Measurements from ENCODE around the gene LRRC10.

LRRC10 gene, protein sequence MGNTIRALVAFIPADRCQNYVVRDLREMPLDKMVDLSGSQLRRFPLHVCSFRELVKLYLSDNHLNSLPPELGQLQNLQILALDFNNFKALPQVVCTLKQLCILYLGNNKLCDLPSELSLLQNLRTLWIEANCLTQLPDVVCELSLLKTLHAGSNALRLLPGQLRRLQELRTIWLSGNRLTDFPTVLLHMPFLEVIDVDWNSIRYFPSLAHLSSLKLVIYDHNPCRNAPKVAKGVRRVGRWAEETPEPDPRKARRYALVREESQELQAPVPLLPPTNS

DNA sequence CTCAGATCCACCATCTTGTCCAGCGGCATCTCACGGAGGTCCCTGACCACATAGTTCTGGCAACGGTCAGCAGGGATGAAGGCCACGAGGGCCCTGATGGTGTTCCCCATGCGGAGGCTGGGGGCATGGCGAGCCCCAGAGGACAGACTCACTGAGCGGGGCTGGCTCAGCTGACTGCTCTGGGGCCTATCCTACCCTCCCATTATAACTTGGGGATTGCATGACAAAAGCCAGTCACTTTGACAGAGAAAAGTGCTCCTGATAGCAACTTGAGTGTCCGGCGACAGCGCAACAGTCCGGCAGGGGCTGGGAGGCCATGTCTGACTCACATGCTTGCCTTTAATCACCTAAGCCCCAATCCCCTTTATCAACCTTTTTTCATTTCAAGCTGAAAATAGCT is at the start of gene LRRC10:
Gene LRRC10 (minus strand): TSS at position 179 of the 400 bp plus-strand sequence. CDS start 69 bp downstream, at position 110.
- FAIRE-seq, result no peak

DNA sequence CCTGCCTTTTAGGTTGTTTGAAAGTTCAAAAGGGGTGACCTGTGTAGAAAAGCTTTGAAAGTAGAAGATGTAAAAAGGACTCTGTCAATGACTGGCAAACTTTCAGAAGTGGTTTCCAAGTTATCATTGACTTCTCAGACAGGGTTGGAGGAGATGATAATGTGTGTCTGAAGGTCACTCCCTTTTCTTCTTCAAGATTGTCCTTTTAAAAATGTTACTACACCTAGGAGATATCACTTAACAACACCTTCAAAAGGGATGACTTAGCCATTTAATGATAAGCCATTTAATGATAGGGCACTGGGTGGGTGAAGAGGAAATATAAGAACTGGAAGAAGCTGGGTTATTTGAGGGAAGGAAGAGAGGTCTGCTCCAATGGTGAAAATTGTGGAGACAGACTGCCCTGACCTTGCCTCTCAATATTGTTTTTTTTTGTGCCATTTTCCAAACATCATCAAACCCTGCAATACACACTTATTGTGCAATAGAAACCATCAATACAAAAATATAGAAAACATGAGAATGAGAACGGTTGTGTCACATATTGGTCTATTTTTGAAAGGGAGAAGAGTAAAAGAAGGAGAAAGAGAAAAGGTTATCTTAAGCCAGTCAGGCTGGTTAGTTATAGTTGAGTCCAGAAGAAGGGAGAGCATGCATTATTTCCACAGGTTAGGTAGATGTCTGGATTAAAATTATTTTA is 49.6 kb upstream of the LRRC10 start:
- FAIRE-seq, result no peak

DNA sequence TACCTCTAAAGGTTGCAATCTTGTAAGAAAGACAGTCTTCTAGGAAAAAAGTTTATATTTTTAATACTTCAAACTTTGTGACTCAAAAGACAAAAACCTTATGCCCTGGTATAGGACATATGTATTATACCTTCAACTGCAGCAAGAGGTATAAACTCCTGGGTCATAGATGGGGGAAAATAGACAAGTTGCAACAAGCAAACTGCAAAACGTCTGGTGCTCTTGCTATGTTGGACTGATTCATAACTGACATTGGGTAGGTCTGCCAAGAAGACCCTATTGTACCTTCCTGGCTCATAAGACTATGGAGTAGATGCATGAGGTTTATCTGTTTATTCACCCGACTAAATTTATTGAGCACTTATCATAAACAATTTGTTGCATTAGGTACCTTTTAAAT is 47.5 kb upstream of the LRRC10 start:
- FAIRE-seq, result no peak

DNA sequence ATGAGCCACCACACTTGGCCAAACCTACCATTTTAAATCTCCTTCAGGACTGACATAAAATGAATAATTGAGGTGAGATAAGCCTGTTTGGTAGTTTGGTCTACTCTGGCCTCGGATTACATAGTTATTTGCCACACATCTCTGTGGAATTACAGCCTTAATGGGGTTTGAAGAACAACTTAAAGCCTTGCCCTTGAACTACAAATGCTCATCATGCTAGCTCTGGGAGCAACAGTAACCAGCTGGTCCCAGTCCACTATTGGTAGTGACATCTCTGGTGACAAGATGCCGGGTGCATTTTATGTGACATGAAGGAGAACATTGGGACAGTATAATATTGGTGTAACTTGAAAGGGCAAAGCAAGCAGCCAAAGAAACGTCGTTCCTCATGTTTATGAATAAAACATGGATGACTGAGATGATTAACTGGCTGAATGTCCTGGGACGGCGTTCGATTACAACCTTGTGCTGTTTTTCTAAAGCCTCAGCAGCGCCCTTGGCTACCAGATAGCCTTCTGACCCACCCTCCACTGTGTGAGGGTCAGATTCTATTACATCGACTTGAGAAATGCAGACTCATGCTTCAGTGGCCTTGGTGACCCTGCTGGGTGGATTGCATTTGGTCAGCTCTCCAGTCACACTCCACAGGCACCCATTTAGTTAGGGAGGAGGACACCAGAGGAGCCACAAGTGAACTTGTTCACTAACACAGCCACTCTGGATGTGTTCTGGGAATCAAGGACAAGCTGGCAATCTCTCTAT is 46.9 kb upstream of the LRRC10 start:
- no peak for FAIRE-seq

DNA sequence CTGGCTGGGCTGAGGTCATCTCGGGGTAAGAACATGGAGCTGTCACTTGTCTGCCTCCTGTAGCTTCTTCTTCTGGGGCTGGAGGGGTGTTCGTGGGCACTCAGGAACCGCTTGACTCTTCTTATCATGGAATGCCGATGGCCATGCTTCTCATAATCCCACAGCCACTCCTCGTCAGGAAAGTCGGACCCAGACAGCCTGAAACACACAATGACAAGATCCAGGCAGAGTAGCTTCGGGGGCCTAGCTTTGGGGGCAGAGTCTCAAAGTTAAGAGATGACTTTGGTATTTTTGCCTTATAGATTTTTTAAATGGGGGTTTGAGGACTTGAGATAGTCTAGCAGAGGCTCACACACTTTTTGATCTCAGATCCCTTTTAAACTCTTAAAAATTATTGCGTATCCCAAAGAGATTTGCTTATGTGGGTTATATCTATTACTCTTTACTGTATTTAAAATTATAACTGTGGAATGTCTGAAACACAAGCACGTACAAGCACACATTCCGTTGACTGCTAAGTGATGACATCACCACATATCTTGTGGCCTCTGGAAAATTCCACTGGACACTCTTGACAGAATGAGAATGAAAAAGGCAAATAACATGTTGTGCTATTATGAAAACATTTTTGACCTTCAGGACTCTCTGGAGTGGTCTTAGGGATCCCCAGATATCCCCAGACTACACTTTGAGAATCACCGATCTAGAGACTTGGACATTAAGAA is 45.1 kb upstream of the LRRC10 start:
- no peak for FAIRE-seq

DNA sequence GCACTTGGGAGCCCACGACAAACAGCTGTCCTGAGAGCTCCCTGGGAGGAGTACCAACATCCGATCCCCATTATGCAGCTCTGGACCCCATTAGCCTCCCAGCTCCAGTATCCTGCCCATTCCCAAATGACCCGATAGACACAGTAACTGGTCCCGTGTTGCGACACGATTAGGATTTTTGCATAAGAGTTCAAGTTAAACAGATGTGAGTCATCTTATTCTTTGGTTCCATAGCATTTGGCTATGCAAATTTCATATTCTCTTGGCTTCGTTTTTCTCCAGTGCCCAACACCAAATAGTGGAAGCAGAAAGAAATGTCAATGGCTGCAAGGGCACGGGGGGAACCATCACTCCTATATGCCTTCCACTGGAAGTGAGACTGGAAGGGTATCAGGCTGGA is 43.0 kb upstream of the LRRC10 start:
- no peak for FAIRE-seq

DNA sequence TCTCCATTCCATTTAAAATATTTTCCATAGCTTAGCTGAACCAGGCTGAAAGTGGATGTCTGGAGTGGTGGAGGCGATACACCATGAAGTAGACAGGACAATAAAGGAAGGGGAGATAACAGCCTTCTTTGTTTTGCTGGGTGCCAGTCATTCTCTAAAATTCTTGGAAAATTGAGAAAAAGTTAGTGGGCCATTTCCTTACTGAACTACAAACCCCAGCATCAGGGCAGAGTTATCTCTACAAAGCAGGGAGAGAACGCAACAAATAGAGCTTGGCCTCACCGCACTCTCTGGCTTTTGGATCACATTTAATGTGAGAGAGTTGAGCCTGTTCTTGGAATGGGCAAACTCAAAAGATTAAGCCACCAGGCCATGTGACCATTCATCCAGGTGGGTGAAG is 41.2 kb upstream of the LRRC10 start:
- FAIRE-seq, result no peak

DNA sequence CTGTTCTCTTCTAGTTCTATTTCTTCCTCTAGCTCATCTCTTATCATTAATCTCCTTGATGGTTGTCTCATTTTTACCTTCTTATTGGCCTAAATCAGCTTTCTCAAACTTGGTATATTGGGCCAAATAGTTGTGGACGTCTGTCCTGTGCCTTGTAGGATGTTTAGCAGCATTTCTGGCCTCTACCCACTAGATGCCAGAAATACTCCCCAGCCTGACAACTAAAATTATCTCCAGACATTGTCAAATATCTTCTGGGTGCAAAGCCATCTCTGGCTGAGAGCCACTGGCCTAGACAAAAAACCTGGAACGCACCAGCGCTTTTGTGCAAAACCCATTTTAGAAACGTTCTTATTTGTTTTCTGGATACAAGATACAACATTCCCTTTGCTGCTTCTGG is 38.8 kb upstream of the LRRC10 start:
- FAIRE-seq, result no peak

DNA sequence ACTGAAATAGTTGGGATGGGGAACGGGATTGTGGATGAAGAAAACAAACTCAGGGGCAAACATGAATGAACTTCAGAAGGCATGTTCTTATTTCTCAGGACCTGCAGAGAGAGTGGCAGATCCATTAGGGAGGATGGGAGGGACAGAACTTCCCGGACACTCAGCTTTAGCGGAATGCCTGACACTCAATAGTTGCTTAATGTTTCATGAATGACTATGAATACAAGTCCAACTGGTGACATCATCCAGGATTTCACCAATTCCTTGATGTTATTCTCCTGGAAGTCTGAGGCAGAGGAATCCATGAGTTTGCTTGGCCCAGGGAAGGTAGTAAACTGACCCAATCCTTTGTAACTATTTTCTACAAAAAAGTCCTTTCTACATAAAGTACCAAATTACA is 37.8 kb upstream of the LRRC10 start:
- FAIRE-seq, result no peak

DNA sequence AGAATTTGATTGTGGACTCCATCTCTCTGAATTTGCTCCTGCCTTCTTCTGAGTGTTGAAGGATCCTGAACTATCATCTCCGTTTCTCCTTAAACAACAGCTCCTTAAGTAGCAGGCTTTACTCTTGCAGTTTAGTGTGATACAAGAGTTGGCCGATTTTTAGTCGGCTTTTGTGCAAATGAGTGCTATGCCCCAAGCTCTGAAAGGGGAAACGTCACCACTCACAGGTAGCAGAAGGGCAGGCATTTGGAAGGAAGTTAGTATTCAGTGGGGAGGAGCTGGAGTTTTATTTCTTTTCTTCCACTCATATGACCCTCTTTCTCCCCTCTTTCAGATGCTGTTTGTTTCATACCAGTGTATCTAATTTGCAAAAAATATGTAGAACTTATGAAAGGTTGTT is 36.5 kb upstream of the LRRC10 start:
- no peak for FAIRE-seq

DNA sequence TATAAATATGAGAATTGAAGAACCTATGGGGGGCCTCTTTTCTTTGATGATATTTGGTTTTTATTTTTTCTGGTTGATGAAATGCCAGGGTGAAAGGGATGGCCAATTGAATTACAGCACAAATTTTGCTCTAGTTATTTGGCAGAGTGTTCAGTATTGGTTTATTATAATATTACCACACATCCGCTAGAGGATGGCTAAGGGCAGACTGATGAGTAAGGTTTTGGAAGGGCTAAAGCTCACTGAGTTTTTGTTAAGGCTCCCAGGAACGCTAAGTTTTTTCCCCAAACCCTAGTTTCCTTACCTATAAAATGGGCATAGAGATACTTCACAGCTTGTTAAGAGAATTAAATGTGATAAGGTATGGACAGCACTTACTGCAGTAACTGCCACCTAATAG is 34.3 kb upstream of the LRRC10 start:
- FAIRE-seq, result no peak

DNA sequence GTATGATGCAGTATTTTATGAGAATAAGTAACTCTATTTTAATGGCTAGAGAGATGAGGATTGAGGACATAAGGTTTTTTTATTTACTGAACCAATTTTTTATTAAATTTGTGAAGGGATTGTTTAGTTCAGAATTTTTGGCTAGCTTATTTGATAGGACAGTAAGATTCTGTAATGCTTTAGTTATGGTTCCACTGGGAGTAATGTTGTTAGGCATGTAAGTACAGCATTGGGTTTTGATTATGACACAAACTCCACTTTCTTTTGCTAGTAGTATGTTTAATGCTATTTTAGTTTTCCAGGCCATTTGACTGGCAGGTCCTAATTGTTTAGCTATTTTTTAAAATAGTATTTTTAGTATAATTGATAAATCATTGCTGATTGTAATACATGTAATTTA is 33.8 kb upstream of the LRRC10 start:
- no peak for FAIRE-seq

DNA sequence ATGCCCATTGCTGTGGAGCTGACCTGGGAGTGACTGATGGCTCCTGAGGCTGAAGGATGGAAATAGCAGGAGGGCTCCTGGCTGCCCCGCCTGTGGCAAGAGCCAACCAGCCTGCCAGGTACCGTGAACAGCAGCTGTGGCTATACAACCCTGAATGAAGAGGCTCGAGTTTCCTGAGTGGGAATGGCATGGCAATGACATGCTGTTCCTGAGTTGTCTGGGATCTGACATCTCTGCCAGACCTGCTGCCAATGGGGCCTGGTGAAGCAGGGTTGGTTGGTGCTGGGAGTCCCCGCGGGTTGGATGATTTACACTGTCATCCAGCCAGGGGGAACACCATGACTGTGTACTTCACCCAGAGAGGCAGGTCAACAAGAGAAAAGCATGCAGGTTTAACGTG is 31.8 kb upstream of the LRRC10 start:
- no peak for FAIRE-seq

DNA sequence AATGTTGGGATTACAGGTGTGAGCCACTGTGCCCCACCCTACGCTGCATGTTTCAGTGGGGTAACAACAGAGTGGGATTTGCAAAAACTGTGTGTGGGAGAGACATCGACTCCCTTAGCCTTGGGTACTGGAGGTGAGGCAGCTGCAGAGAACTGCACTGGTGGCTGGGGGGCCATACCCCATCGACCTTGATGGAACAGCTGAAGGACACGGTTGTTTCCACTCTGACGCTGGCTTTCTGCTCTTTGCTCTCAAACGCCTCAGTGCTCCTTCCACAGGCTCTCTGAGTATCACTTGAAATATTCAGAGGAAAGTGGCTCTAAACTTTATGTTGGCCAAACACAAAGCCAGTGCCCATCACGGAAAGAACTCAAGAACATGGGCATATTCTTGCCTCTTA is 30.8 kb upstream of the LRRC10 start:
- FAIRE-seq, result no peak

DNA sequence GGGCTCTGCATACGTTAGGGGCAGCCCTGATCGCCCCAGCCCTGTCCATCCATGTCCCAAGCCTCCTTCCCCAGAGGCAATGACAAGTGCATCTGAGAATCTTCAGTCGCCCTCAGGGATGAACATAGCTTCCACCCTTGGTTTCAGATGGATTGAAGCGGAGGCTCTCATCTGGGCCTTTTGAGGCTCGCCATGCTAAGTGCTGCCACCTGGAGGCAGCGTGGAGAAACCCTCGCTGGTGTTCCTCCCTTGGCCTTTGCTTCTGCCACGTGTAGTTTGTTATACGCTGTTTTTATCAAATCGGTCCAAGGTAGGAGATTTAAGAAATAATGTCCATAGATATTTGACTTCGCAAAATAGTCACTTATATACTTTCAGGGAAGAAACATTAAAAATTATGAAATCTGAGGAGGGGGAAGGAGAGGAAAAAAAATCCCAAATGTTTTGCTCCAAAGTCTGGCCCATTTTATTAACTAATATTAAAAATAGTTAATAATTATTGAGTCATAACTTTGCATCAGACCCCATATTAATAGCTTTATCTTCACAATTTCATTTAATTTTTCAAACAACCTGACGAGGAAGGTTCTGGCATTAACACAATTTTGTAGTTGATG is 28.8 kb upstream of the LRRC10 start:
- no peak for FAIRE-seq

DNA sequence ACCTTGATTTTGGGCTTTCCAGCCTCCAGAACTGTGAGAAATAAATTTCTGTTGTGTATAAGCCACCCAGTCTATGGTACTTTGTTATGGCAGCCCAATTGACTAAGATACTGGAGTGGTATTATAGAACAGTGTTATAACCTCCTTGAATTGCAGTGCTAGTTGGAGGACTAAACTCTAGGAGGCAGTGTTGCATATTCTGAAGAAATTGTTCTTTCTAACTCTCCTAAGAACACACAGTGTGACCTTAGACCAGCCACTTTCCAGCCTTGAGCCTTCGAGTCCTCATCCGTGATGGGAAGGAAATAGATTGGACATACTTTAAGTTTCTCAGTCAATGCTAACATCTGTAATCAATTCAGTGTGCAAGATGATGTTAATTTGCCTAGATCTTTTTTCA is 22.4 kb upstream of the LRRC10 start:
- FAIRE-seq, result no peak

DNA sequence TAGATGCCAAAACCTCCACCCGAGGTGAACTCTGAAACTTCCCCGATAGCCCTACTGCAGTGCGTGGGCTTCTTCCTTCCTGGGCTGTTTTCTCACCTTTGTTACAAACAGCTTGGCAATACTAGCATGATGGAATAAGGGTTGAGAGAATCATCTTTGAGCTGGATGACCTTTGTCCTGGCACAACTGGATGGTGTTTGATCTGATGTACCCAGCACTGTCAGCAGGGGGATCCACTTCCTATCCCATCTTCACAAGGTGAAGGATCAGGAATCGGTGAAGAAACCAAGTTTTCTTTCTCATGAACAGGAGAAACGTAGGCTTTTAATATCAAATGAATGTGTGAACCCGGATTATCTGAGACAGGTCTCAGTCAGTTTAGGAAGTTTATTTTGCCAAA is 19.5 kb upstream of the LRRC10 start:
- FAIRE-seq, result no peak

DNA sequence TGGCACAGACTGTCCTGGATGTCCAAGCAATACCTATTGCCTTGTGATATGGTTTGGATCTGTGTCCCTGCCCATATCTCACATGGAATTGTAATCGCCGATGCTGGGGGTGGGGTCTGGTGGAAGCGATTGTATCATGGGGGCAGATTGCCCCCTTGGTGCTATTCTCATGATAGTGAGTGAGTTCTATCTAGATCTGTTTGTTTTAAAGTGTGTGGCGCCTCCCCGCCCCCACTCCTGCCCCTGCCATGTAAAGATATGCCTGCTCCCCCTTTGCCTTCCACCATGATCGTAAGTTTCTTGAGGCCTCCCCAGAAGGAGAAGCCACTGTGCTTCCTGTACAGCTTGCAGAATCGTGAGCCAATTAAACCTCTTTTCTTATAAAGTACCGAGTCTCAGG is 16.8 kb upstream of the LRRC10 start:
- no peak for FAIRE-seq

DNA sequence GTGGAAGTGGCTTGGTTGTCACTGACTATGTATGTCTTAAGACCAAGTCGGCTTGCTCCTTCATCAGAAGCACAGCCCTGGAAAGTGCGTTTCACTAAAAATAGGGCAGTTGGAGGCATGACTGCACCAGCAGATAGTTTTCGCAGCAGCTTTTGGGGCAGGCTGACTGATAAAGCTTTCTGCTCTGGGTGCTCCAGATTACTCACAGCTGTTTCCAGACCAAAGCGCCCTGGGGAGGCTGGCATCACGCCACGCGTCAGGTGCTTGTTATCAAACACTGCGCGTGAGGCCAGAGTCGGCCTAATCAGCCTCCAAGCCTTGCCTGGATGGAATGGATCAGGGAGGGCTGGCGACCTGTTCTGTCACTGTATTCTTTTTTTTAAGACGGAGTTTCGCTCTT is 13.3 kb upstream of the LRRC10 start:
- no peak for FAIRE-seq

DNA sequence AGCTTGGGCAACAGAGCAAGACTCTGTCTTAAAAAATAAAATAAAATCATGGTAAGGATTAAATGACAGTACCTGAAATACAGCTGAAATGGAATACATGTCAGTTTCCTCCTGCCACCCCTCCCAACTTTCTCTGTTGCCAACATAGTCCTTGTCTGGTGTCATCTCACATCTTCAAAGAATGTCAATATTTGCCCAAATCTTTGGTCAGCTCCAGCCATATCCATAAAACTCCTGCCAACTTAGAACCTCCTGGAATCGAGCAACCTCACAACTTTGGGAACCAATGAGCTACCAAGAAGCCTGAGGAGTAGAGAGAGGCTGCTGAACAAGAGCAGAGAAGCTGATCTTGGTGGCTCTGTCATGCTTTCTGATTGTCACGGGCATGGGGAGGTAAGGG is 10.8 kb upstream of the LRRC10 start:
- FAIRE-seq, result no peak

DNA sequence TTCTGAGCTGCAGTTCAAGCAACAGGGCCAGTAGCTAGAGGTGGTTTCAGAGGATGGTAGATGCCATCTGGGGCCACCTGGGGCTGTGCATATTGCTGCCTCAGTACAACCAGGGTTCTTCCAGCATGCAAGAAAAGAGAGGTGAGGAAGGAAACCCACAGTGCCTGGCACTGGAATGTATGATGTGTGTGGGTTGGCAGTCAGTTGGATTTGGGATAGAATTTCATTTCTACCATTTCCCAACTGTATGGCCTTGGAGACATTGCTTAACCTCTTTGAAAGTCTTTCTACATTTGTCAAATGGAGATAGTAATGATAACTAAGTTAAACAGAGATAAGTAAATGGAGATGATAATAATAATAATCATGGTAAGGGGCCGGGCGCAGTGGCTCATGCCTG is 10.2 kb upstream of the LRRC10 start:
- no peak for FAIRE-seq

DNA sequence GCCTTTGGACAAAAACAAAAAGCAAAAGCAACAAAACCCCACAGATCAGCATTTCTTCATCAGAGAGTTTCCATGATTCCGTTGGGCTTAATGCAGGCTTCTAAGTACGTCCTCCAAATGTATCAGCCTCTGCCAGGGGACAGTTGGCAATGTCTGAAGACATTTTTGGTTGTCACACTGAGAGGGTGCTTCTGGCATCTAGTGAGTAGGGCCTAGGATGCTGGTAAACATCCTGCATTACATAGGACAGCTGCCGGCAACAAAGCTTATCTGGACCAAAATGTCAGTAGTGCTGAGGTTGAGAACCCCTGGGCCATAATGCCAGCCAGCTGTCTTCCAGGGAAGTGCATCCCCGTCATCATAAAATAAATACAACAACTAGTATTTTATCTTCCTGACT is 9.4 kb upstream of the LRRC10 start:
- FAIRE-seq, result no peak

DNA sequence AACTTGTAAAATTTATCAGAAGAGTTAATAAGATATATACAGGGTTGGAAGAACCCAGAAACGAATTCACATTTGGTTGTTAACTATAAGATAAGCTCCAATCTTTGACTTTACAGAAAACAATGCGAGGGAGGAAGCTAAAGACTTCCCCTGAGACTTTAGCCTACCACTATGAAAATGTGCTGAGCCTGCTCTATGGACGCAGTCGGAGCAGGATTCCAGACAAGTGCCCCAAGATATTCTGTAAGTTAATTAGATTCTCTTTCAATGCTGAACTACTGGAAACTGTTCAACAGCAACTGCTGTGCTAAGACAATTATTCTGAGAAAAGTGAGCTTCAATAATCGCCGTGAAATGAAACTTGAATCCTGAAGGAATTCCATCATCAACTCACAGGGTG is 8.3 kb upstream of the LRRC10 start:
- no peak for FAIRE-seq

Data from A204.1 (cell line).